Suprapubic skin (tissue), 4 donors: ENCODE measurements around the gene GCNT4. TPM values are rescaled to one million over a fixed set of nuclear protein-coding genes. Genes with fewer than 3 reads are reported as not detected.
"Not testable (repeated sequence)": the region's sequence is repeated elsewhere in the genome, so short reads cannot be mapped to it uniquely, and the experiment has no call there.

Source experiments
- DNase-seq, 2 donors: peaks; one replicate each; pipeline ENCODE4 v3.0.0-alpha.2; 2019; ENCODE audit warnings: low spot score in 2 of 2
- H3K27ac ChIP-seq: fragments of 200-600 bp; sonication (generic); one replicate; pipeline ENCODE4 v1.5.1; 2019
- H3K27me3 ChIP-seq: fragments of 200-600 bp; sonication (generic); one replicate; pipeline ENCODE4 v1.5.1; 2019
- H3K36me3 ChIP-seq: fragments of 200-600 bp; sonication (generic); one replicate; pipeline ENCODE4 v1.5.1; 2019
- H3K4me1 ChIP-seq: fragments of 200-600 bp; sonication (generic); one replicate; pipeline ENCODE4 v1.5.1; 2019
- H3K4me3 ChIP-seq: fragments of 200-600 bp; sonication (generic); one replicate; pipeline ENCODE4 v1.5.1; 2019; ENCODE audit warnings: mild to moderate bottlenecking
- H3K9me3 ChIP-seq: fragments of 200-600 bp; sonication (generic); one replicate; pipeline ENCODE4 v1.5.1; 2019
- EP300 ChIP-seq: sonication (generic); formaldehyde crosslinking; IDR thresholded peaks from one replicate; pipeline ENCODE4 v1.6.1; 2017; ENCODE audit warnings: antibody characterized with exemption
- POLR2A ChIP-seq, 2 donors: fragments of 450-650 bp; IDR thresholded peaks; one replicate each; pipeline ENCODE4 v1.6.1; 2017; ENCODE audit warnings: antibody characterized with exemption in 2 of 2, mild to moderate bottlenecking in 2 of 2, moderate library complexity in 2 of 2
- POLR2AphosphoS5 ChIP-seq, 3 donors: sonication (generic); formaldehyde crosslinking; IDR thresholded peaks; one replicate each; pipeline ENCODE4 v1.6.1; 2017; ENCODE audit warnings: antibody characterized with exemption in 3 of 3
- WGBS: methylation state at CpG from one replicate; pipeline ENCODE4 v1.1.5; 2018; 5-methylcytosine and 5-hydroxymethylcytosine counted together
- total RNA-seq, 4 donors: library from RNA; depleted of rRNA; stranded (reverse); fragments of >200 nt; gene quantifications; one replicate each; pipeline ENCODE4 v1.1.0, GENCODE V29; 2016
- TF ChIP-seq, protein P1 (sequence below), 2 donors: fragments of 200-600 bp in 1 of 2; fragments of 450-650 bp in 1 of 2; sonication (generic) in 1 of 2; IDR thresholded peaks; one replicate each; pipeline ENCODE4 v1.5.1; 2016 to 2019; ENCODE audit warnings: antibody characterized with exemption in 2 of 2, mild to moderate bottlenecking in 1 of 2, moderate library complexity in 1 of 2

GCNT4 gene, protein sequence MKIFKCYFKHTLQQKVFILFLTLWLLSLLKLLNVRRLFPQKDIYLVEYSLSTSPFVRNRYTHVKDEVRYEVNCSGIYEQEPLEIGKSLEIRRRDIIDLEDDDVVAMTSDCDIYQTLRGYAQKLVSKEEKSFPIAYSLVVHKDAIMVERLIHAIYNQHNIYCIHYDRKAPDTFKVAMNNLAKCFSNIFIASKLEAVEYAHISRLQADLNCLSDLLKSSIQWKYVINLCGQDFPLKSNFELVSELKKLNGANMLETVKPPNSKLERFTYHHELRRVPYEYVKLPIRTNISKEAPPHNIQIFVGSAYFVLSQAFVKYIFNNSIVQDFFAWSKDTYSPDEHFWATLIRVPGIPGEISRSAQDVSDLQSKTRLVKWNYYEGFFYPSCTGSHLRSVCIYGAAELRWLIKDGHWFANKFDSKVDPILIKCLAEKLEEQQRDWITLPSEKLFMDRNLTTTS
- 1 to 10 TPM; 1.7 to 4.3 (median 3.4) TPM for total RNA-seq

DNA sequence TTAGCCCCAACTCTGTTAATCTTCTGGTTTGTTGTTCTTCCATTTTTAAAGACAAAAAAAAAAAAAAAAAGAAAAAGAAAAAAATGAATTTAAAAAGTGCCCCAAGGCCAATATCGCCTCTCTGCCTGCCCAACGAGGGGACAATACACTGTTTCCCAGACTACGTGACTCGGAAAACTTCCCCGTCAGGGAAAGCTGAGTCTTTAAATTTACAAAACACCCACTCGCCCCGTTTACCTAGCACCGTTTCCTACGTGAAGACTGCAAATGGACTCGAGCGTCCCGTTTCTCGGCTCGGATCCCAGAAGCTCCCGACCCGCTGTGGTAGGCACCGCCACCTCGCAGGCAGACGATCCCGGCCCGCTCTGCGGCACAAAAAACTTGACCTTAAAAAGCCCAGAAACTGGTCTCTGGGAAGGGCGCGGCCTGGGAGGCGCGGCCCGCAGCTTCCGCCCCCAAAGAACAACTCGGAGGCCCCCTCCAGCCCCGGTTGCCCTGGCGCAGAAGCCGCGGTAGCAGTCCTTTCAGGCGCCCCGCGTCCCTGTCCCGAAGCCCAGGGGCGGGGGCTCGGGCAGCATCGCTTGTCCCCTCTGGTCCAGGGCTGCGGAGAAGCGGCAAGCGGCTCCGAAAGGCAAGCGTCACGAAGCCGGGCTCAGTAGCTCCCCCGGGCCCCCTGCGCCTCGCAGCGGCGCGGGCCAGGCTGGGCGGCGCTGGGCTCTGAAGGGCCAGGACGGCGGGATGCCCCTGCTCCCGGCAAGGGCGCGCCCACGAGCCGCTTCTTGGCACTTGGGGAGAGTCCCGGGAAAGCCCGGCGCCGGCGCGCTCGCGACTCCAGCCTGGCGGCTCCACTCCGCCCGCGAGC lies at the start of gene GCNT4:
Gene GCNT4, minus strand, starts transcription at position 367 of the 862 bp plus-strand sequence. CDS start 22,521 bp downstream, outside the sequence.
- Histone ChIP-seq H3K27ac (peak within 1 kb of the TSS; percentile 86), H3K4me3 (peak within 1 kb of the TSS; percentile 66), H3K27me3 (no peaks in the 10 kb centered on the region), H3K4me1 (peaks cover 42% of the 10 kb centered on the region), H3K9me3 (no peaks in the 10 kb centered on the region), H3K36me3 (no peaks in the 10 kb centered on the region)
- DNase-seq: no peak
- WGBS: 1% methylated on average over 45 of the region's 74 CpGs
- TF ChIP-seq POLR2A (IDR thresholded peaks at IDR 0.05): peak in 1 of 2 donors; percentile 9
- TF ChIP-seq POLR2AphosphoS5 (IDR thresholded peaks at IDR 0.05): peak in 1 of 3 donors; percentile 9
- TF ChIP-seq, protein P1, sequence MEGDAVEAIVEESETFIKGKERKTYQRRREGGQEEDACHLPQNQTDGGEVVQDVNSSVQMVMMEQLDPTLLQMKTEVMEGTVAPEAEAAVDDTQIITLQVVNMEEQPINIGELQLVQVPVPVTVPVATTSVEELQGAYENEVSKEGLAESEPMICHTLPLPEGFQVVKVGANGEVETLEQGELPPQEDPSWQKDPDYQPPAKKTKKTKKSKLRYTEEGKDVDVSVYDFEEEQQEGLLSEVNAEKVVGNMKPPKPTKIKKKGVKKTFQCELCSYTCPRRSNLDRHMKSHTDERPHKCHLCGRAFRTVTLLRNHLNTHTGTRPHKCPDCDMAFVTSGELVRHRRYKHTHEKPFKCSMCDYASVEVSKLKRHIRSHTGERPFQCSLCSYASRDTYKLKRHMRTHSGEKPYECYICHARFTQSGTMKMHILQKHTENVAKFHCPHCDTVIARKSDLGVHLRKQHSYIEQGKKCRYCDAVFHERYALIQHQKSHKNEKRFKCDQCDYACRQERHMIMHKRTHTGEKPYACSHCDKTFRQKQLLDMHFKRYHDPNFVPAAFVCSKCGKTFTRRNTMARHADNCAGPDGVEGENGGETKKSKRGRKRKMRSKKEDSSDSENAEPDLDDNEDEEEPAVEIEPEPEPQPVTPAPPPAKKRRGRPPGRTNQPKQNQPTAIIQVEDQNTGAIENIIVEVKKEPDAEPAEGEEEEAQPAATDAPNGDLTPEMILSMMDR (IDR thresholded peaks at IDR 0.05): no peak

DNA sequence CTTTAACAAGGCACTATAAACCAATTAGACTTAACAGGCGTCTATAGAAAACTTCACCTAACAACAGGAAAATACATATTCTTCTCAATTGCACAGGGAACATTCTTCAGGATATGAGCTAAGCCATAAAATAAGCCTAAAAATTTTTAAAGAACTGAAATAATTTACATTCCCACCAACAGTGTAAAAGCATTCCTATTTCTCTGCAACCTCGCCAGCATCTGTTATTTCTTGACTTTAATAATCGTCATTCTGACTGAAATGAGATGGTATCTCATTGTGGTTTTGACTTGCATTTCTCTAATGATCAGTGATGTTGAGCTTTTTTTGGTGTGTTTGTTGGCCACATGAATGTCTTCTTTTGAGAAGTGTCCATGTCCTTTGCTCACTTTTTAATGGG lies 43.6 kb upstream of the GCNT4 start:
- H3K4me1 ChIP-seq, H3K36me3 ChIP-seq, H3K27ac ChIP-seq, H3K27me3 ChIP-seq, DNase-seq, H3K4me3 ChIP-seq, H3K9me3 ChIP-seq: not testable (repeated sequence)
- WGBS: 44% methylated on average over 3 of the region's 3 CpGs

DNA sequence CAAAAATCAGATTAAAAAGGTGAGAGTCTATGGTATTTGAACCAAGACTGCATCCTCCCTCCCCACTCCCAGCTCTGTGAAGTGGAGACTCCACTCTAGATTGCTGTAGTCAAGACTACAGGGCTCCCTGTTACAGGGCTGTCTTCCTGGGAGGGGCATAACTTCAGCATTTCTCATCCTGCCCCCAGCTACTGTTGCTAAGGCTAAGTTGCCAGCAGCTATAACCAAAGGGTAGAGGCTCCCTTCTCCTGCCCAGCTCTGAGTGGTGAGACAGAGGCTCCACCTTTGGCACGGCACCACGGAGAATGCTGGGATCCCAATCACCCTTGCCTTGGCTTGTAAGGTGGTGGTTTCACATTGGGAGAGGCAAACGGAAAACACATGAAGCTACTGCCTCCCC lies 39.2 kb upstream of the GCNT4 start:
- no peak for DNase-seq
- Histone ChIP-seq H3K4me3 (no peak overlapping the region), H3K4me1 (no peaks in the 10 kb centered on the region), H3K27ac (no peak overlapping the region), H3K36me3 (no peaks in the 10 kb centered on the region), H3K27me3 (no peaks in the 10 kb centered on the region), H3K9me3 (no peaks in the 10 kb centered on the region)
- TF ChIP-seq EP300 (no peak), POLR2A (IDR thresholded peaks at IDR 0.05) (no peak), POLR2AphosphoS5 (IDR thresholded peaks at IDR 0.05) (no peak)
- TF ChIP-seq, protein P1 (IDR thresholded peaks at IDR 0.05): no peak
- 50% methylated on average over 1 of the region's 3 CpGs for WGBS

DNA sequence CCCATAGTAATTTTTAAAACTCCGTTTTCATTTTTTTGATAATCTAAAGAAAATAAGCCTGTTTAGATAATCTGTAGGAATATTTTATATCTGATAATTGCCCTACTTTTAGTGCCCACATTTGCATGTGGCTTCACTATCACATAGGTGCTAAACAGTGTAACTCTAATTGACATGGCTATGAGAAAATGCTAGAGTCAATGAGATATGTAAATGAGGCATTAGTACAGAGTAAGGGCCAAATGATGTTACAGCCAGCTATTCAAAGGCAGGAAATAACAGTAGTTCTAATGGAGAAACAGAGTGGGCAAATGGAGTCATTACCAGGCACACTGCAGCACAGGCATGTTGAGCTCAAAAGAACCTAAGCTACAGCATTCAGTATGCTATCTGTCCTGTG lies 37.3 kb upstream of the GCNT4 start:
- WGBS: 92% methylated on average over 1 of the region's 1 CpG
- no peak for TF ChIP-seq EP300
- TF ChIP-seq, protein P1 (IDR thresholded peaks at IDR 0.05): no peak
- TF ChIP-seq POLR2AphosphoS5 (IDR thresholded peaks at IDR 0.05): no peak
- TF ChIP-seq POLR2A (IDR thresholded peaks at IDR 0.05): no peak
- no peak for DNase-seq

DNA sequence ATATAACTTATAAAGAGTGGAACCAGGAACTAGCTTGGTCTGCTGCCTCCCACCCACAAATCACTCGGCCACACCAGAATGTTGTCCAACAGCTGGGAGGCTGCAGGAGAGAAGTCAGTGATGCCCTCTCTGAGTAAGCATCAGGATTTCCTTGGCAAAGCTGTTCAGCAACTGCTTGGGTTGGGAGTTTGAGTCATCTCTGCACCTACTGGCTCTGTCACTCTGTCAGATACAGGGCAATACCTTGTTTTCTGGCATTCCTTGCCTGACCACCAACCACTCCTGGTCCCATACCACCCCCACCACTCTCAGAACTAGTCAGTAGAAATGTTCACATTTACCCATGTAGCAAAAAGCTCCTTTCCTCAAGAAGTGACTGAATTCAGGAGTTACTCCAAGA lies 36.8 kb upstream of the GCNT4 start:
- H3K4me3 ChIP-seq: no peak overlapping the region
- no peak overlapping the region for H3K27ac ChIP-seq
- H3K27me3 ChIP-seq: no peaks in the 10 kb centered on the region
- 82% methylated on average over 1 of the region's 1 CpG for WGBS
- H3K9me3 ChIP-seq: no peaks in the 10 kb centered on the region
- TF ChIP-seq EP300: no peak
- no peak for TF ChIP-seq POLR2AphosphoS5 (IDR thresholded peaks at IDR 0.05)
- TF ChIP-seq POLR2A (IDR thresholded peaks at IDR 0.05): no peak
- TF ChIP-seq, protein P1 (IDR thresholded peaks at IDR 0.05): no peak
- no peaks in the 10 kb centered on the region for H3K36me3 ChIP-seq
- H3K4me1 ChIP-seq: no peaks in the 10 kb centered on the region
- no peak for DNase-seq

More for the DNA sequence above, 37.3 kb upstream of the GCNT4 start:
- no peak overlapping the region for H3K4me3 ChIP-seq
- H3K27ac ChIP-seq: no peak overlapping the region
- no peaks in the 10 kb centered on the region for H3K27me3 ChIP-seq
- no peaks in the 10 kb centered on the region for H3K4me1 ChIP-seq
- H3K36me3 ChIP-seq: no peaks in the 10 kb centered on the region
- no peaks in the 10 kb centered on the region for H3K9me3 ChIP-seq
